ENCODE data around the gene CACNB4. TPM values are rescaled to one million over a fixed set of nuclear protein-coding genes. Genes with fewer than 3 reads are reported as not detected.

Gene CACNB4
- total RNA-seq, 1 experiment from 2014 or later, result not detected

DNA sequence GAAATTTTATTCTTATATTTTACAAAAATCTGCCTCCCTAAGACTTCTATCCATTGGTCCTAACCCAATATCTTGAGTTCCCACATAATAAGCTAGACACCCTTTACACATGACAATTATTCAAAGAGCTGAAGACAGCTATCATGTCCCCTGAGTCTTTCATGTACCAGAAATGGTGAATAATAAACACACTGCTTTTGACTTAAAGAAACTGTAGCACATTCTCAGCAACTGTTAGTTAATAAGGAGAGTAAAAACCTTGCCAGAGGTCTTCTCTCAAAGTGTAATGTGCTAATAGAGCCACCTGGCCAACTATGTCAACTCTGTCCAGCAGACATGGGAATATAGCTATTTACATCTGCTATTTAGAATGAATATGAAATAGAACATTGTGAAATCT, 160.9 kb downstream of the CACNB4 start:
- intact Hi-C loops (cut with micrococcal nuclease), result no loop called here
- no peaks in the 10 kb centered on the region for H3K79me2 ChIP-seq (ENCODE audit: low read length)
- BruUV-seq (replicated peaks), result no TSS peak
- H3F3A ChIP-seq (ENCODE audit: low read length, unreplicated experiment), result no peaks in the 10 kb centered on the region
- no peaks in the 10 kb centered on the region for H4K20me1 ChIP-seq (ENCODE audit: low read length)
- DNase-seq (no peak), ATAC-seq (no peak)
- H3K9me3 ChIP-seq (ENCODE audit: low read length), result no peaks in the 10 kb centered on the region
- no peak overlapping the region for H2AFZ ChIP-seq (ENCODE audit: low read length)
- H3K27ac ChIP-seq (ENCODE audit: low read length), result no peak overlapping the region
- H3K4me2 ChIP-seq (ENCODE audit: low read length), result no peak overlapping the region
- CTCF ChIA-PET, result no interaction called here
- POLR2A ChIA-PET (ENCODE audit: unreplicated experiment), result no interaction called here
- H3K4me3 ChIP-seq (ENCODE audit: low read length), result no peak overlapping the region
- no peaks in the 10 kb centered on the region for H3K9me2 ChIP-seq (replicated peaks; ENCODE audit: low read length)
- H3K9ac ChIP-seq (ENCODE audit: low read length), result no peak overlapping the region
- H3K4me1 ChIP-seq (ENCODE audit: insufficient read depth, low read length), result no peaks in the 10 kb centered on the region
- no peaks in the 10 kb centered on the region for H3K36me3 ChIP-seq (ENCODE audit: low read depth, low read length)
- peaks cover 74% of the 10 kb centered on the region for H3K27me3 ChIP-seq (ENCODE audit: low read length)
- no peak for TF ChIP-seq EZH2phosphoT487 (IDR thresholded peaks at IDR 0.05; ENCODE audit: borderline replicate concordance, low read length)
- TF ChIP-seq EZH2 (IDR thresholded peaks at IDR 0.05; ENCODE audit: low read length, unreplicated experiment), result no peak
- TF ChIP-seq, protein P1, sequence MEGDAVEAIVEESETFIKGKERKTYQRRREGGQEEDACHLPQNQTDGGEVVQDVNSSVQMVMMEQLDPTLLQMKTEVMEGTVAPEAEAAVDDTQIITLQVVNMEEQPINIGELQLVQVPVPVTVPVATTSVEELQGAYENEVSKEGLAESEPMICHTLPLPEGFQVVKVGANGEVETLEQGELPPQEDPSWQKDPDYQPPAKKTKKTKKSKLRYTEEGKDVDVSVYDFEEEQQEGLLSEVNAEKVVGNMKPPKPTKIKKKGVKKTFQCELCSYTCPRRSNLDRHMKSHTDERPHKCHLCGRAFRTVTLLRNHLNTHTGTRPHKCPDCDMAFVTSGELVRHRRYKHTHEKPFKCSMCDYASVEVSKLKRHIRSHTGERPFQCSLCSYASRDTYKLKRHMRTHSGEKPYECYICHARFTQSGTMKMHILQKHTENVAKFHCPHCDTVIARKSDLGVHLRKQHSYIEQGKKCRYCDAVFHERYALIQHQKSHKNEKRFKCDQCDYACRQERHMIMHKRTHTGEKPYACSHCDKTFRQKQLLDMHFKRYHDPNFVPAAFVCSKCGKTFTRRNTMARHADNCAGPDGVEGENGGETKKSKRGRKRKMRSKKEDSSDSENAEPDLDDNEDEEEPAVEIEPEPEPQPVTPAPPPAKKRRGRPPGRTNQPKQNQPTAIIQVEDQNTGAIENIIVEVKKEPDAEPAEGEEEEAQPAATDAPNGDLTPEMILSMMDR (conservative IDR thresholded peaks at IDR 0.05; ENCODE audit: low read depth, low read length), result no peak

DNA sequence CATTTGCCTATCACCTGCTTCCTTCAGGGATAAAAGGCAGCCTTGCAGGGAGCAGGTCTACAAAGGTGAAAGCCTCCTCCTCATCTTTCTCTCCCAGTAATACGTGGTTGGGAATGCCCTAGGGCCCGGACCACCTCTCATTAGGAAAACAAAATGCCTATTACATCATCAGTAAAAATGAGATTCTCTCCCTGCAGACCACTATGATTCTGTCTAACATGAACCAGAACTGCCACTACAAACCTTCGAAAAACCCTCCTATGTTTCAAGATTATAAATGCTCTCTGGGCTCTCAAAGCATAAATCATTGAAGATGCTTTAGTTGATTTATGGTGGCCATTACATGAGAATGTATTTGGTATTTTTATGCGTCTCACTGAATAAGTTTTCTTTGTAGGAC, 162.2 kb downstream of the CACNB4 start:
- ChIA-PET CTCF (no interaction called here), POLR2A (ENCODE audit: unreplicated experiment) (no interaction called here)
- TF ChIP-seq, protein P1 (conservative IDR thresholded peaks at IDR 0.05; ENCODE audit: low read depth, low read length), result no peak
- TF ChIP-seq EZH2phosphoT487 (IDR thresholded peaks at IDR 0.05; ENCODE audit: borderline replicate concordance, low read length) (no peak), EZH2 (IDR thresholded peaks at IDR 0.05; ENCODE audit: low read length, unreplicated experiment) (no peak)
- H3K27ac ChIP-seq (ENCODE audit: low read length), result no peak overlapping the region
- no peaks in the 10 kb centered on the region for H3K9me3 ChIP-seq (ENCODE audit: low read length)
- DNase-seq, result no peak
- H3K36me3 ChIP-seq (ENCODE audit: low read depth, low read length), result no peaks in the 10 kb centered on the region
- H2AFZ ChIP-seq (ENCODE audit: low read length), result no peak overlapping the region
- ATAC-seq, result no peak
- no peak overlapping the region for H3K4me2 ChIP-seq (ENCODE audit: low read length)
- no TSS peak for BruUV-seq (replicated peaks)
- no peaks in the 10 kb centered on the region for H3K79me2 ChIP-seq (ENCODE audit: low read length)
- H3K9me2 ChIP-seq (replicated peaks; ENCODE audit: low read length), result no peaks in the 10 kb centered on the region
- H3K4me1 ChIP-seq (ENCODE audit: insufficient read depth, low read length), result no peaks in the 10 kb centered on the region
- no peaks in the 10 kb centered on the region for H3F3A ChIP-seq (ENCODE audit: low read length, unreplicated experiment)
- H3K27me3 ChIP-seq (ENCODE audit: low read length), result peaks cover 81% of the 10 kb centered on the region
- no peaks in the 10 kb centered on the region for H4K20me1 ChIP-seq (ENCODE audit: low read length)
- intact Hi-C loops (cut with micrococcal nuclease), result no loop called here
- no peak overlapping the region for H3K9ac ChIP-seq (ENCODE audit: low read length)
- H3K4me3 ChIP-seq (ENCODE audit: low read length), result no peak overlapping the region

DNA sequence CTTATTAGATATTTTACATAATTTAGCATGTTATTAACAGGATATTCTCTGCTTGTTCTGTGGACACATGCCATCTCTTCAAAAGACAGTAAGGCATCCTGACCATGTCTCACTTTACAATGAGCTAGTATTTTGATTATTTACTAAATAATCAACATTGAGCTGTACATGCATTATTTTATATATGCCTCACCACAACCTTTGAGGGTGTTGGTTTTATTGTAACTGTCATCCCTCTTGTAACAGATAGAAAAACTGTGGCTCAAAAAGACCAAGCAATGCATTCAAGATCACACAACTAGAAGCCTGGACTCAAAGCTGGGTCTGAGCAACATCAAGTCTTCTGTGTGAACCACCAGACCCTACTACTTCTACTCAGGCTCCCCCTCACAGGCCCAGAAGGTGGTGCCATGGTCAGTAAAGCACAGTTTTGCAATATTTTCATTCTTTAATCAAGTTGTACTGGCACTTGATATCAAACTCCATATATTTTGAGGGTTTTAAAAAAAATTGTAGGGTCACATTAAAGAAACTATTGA, 165.5 kb downstream of the CACNB4 start:
- H3K4me3 ChIP-seq (ENCODE audit: low read length), result no peak overlapping the region
- CTCF ChIA-PET, result no interaction called here
- H4K20me1 ChIP-seq (ENCODE audit: low read length), result no peaks in the 10 kb centered on the region
- POLR2A ChIA-PET (ENCODE audit: unreplicated experiment), result no interaction called here
- intact Hi-C loops (cut with micrococcal nuclease), result no loop called here
- H3K27me3 ChIP-seq (ENCODE audit: low read length), result peaks cover 74% of the 10 kb centered on the region
- TF ChIP-seq, protein P1 (conservative IDR thresholded peaks at IDR 0.05; ENCODE audit: low read depth, low read length), result no peak
- TF ChIP-seq EZH2 (IDR thresholded peaks at IDR 0.05; ENCODE audit: low read length, unreplicated experiment) (no peak), EZH2phosphoT487 (IDR thresholded peaks at IDR 0.05; ENCODE audit: borderline replicate concordance, low read length) (no peak)
- no peaks in the 10 kb centered on the region for H3K79me2 ChIP-seq (ENCODE audit: low read length)
- no TSS peak for BruUV-seq (replicated peaks)
- H2AFZ ChIP-seq (ENCODE audit: low read length), result no peak overlapping the region
- H3K9ac ChIP-seq (ENCODE audit: low read length), result no peak overlapping the region
- ATAC-seq, result no peak
- H3K27ac ChIP-seq (ENCODE audit: low read length), result no peak overlapping the region
- no peaks in the 10 kb centered on the region for H3K36me3 ChIP-seq (ENCODE audit: low read depth, low read length)
- DNase-seq, result no peak
- no peaks in the 10 kb centered on the region for H3K4me1 ChIP-seq (ENCODE audit: insufficient read depth, low read length)
- no peaks in the 10 kb centered on the region for H3K9me3 ChIP-seq (ENCODE audit: low read length)
- no peak overlapping the region for H3K4me2 ChIP-seq (ENCODE audit: low read length)
- H3K9me2 ChIP-seq (replicated peaks; ENCODE audit: low read length), result no peaks in the 10 kb centered on the region
- H3F3A ChIP-seq (ENCODE audit: low read length, unreplicated experiment), result no peaks in the 10 kb centered on the region

Data from PC-3 (cell line).